H1 (cell line): Measurements from ENCODE around the gene DEPDC1. TPM values are rescaled to one million over a fixed set of nuclear protein-coding genes. Genes with fewer than 3 reads are reported as not detected.

ENCODE experiments used
- CTCF ChIA-PET: fragments of 300-600 bp; sonication (Branson Sonifier 250); formaldehyde crosslinking; loops from one replicate; lab custom pipeline; 2021; ENCODE audit not compliant: partially characterized antibody; lab: Charles Lee
- POLR2A ChIA-PET: fragments of 300-600 bp; sonication (Branson Sonifier 250); formaldehyde crosslinking; loops from one replicate; lab custom pipeline; 2021; ENCODE audit warnings: inconsistent platforms; ENCODE audit not compliant: partially characterized antibody; lab: Charles Lee
- DNase-seq, 2 experiments: peaks; one replicate each; pipeline versions ENCODE4 v3.0.0 to v3.0.0-alpha.2; 2010 to 2022; ENCODE audit warnings: low spot score in 2 of 2, low read depth in 1 of 2, mixed read lengths in 1 of 2
- FAIRE-seq: peaks from 2 replicates; lab custom pipeline; 2011; peaks lifted over from hg19 to GRCh38; lab: Jason Lieb, UNC
- H2AFZ ChIP-seq: 2 replicates; pipeline ENCODE4 v1.8.1; 2012; ENCODE audit warnings: low read length, inconsistent platforms
- H2AK5ac ChIP-seq: 2 replicates; pipeline ENCODE4 v1.6.1; 2013; ENCODE audit warnings: low read depth, low read length
- H2BK120ac ChIP-seq: replicated peaks from 2 replicates; pipeline ENCODE3; 2013; ENCODE audit warnings: low read depth, low read length, inconsistent platforms
- H2BK12ac ChIP-seq: 2 replicates; pipeline ENCODE4 v1.6.1; 2013; ENCODE audit warnings: low read depth, low read length
- H2BK15ac ChIP-seq: 2 replicates; pipeline ENCODE4 v1.6.1; 2013; ENCODE audit warnings: low read length
- H2BK20ac ChIP-seq: 2 replicates; pipeline ENCODE4 v1.6.1; 2013; ENCODE audit warnings: low read length
- H2BK5ac ChIP-seq: 2 replicates; pipeline ENCODE4 v1.6.1; 2013; ENCODE audit warnings: low read depth, low read length
- H3K14ac ChIP-seq: 2 replicates; pipeline ENCODE4 v1.6.1; 2013; ENCODE audit warnings: inconsistent platforms; ENCODE audit not compliant: insufficient read length
- H3K18ac ChIP-seq: 2 replicates; pipeline ENCODE4 v1.6.1; 2013; ENCODE audit warnings: low read length; ENCODE audit errors: extremely low read depth
- H3K23ac ChIP-seq: 2 replicates; pipeline ENCODE4 v1.6.1; 2013; ENCODE audit warnings: inconsistent platforms; ENCODE audit not compliant: insufficient read length
- H3K23me2 ChIP-seq: 2 replicates; pipeline ENCODE4 v1.6.1; 2013; ENCODE audit warnings: low read depth, low read length
- H3K27ac ChIP-seq: 2 replicates; pipeline ENCODE4 v1.6.1; 2011; ENCODE audit warnings: low read depth, low read length, inconsistent platforms
- H3K27me3 ChIP-seq, 4 experiments: replicated peaks in 1 of 4; 1 replicate in 1 of 4; 2 replicates in 3 of 4; pipeline versions ENCODE4 v1.6.1 to v1.8.1; 2011 to 2013; ENCODE audit warnings: low read length in 3 of 4, mild to moderate bottlenecking in 3 of 4, inconsistent platforms in 2 of 4, mixed read lengths in 2 of 4, moderate library complexity in 1 of 4; ENCODE audit not compliant: control insufficient read depth in 3 of 4, insufficient read depth in 3 of 4; ENCODE audit errors: extremely low read depth in 1 of 4
- H3K36me3 ChIP-seq, 4 experiments: 2 replicates each; pipeline versions ENCODE4 v1.6.1 to v1.8.1; 2011 to 2013; ENCODE audit warnings: mild to moderate bottlenecking in 4 of 4, low read length in 3 of 4, moderate library complexity in 2 of 4, control low read depth in 1 of 4, inconsistent platforms in 1 of 4; ENCODE audit not compliant: insufficient read depth in 4 of 4, control insufficient read depth in 2 of 4
- H3K4ac ChIP-seq: replicated peaks from 2 replicates; pipeline ENCODE3; 2013; ENCODE audit warnings: low read length, low read depth, mixed read lengths, inconsistent platforms; ENCODE audit not compliant: insufficient read length
- H3K4me1 ChIP-seq, 4 experiments: replicated peaks in 1 of 4; 1 replicate in 1 of 4; 2 replicates in 3 of 4; pipeline versions ENCODE4 v1.6.1 to v1.8.1; 2011 to 2013; ENCODE audit warnings: low read length in 3 of 4, inconsistent platforms in 2 of 4, mixed read lengths in 1 of 4; ENCODE audit not compliant: insufficient read depth in 4 of 4, control insufficient read depth in 3 of 4
- H3K4me2 ChIP-seq, 2 experiments: 2 replicates each; pipeline versions ENCODE4 v1.6.1 to v1.8.1; 2011 to 2013; ENCODE audit warnings: low read depth in 2 of 2, low read length in 2 of 2, control low read depth in 1 of 2, inconsistent platforms in 1 of 2, mild to moderate bottlenecking in 1 of 2; ENCODE audit not compliant: insufficient read depth in 1 of 2
- H3K4me3 ChIP-seq, 4 experiments: fragments of 200-600, 300-600 bp in 1 of 4; sonication (generic), shearing (Covaris generic), sonication (Bioruptor Twin) in 1 of 4; 2 replicates each; pipeline versions ENCODE4 v1.5.1 to v1.8.1; 2011 to 2016; ENCODE audit warnings: low read length in 4 of 4, low read depth in 3 of 4, control low read depth in 2 of 4, inconsistent platforms in 2 of 4, mild to moderate bottlenecking in 2 of 4, mixed read lengths in 1 of 4, moderate library complexity in 1 of 4; ENCODE audit not compliant: insufficient read depth in 2 of 4; ENCODE audit errors: extremely low read depth in 1 of 4
- H3K56ac ChIP-seq: replicated peaks from 2 replicates; pipeline ENCODE3; 2013; ENCODE audit warnings: low read depth, mild to moderate bottlenecking, mixed read lengths, low read length, inconsistent platforms; ENCODE audit not compliant: insufficient read length
- H3K79me1 ChIP-seq: 2 replicates; pipeline ENCODE4 v1.6.1; 2013; ENCODE audit warnings: low read depth, low read length, control low read depth
- H3K79me2 ChIP-seq, 2 experiments: 2 replicates each; pipeline versions ENCODE4 v1.6.1 to v1.8.1; 2012 to 2013; ENCODE audit warnings: low read length in 2 of 2, mild to moderate bottlenecking in 2 of 2, inconsistent platforms in 1 of 2; ENCODE audit not compliant: insufficient read depth in 2 of 2, control insufficient read depth in 1 of 2
- H3K9ac ChIP-seq, 4 experiments: replicated peaks in 1 of 4; 1 replicate in 1 of 4; 2 replicates in 3 of 4; pipeline versions ENCODE4 v1.6.1 to v1.8.1; 2011 to 2013; ENCODE audit warnings: low read depth in 3 of 4, low read length in 3 of 4, control low read depth in 2 of 4, mild to moderate bottlenecking in 2 of 4, moderate library complexity in 2 of 4, inconsistent platforms in 1 of 4; ENCODE audit errors: extremely low read depth in 1 of 4
- H3K9me3 ChIP-seq, 2 experiments: 2 replicates each; pipeline versions ENCODE4 v1.6.1 to v1.8.1; 2012 to 2013; ENCODE audit warnings: mild to moderate bottlenecking in 2 of 2, moderate library complexity in 2 of 2, control low read depth in 1 of 2, inconsistent platforms in 1 of 2, low read depth in 1 of 2, low read length in 1 of 2, mixed read lengths in 1 of 2; ENCODE audit not compliant: insufficient read depth in 2 of 2
- H4K20me1 ChIP-seq, 2 experiments: replicated peaks in 1 of 2; 2 replicates each; pipeline versions ENCODE3 to v1.8.1; 2011 to 2013; ENCODE audit warnings: inconsistent platforms in 2 of 2, low read length in 2 of 2, mild to moderate bottlenecking in 1 of 2; ENCODE audit not compliant: insufficient read depth in 2 of 2, control insufficient read depth in 1 of 2
- H4K5ac ChIP-seq: 2 replicates; pipeline ENCODE4 v1.6.1; 2013; ENCODE audit warnings: low read length, low read depth, mixed read lengths, inconsistent platforms; ENCODE audit not compliant: insufficient read length
- H4K8ac ChIP-seq: 2 replicates; pipeline ENCODE4 v1.8.0; 2013; ENCODE audit warnings: mild to moderate bottlenecking, moderate library complexity, low read length, inconsistent platforms; ENCODE audit not compliant: insufficient read depth; ENCODE audit errors: extremely low read depth
- H4K91ac ChIP-seq: replicated peaks from 2 replicates; pipeline ENCODE3; 2013; ENCODE audit warnings: low read length, mixed read lengths, inconsistent platforms; ENCODE audit not compliant: insufficient read length
- ASH2L ChIP-seq: fragments of 200-600, 300-600 bp; sonication (generic); IDR thresholded peaks from one replicate; pipeline ENCODE4 v1.7.1; 2017; ENCODE audit warnings: low read length
- BCL11A ChIP-seq, 2 experiments: IDR thresholded peaks; one replicate each; pipeline ENCODE4 v1.6.1; 2011; ENCODE audit warnings: low read depth in 2 of 2, low read length in 2 of 2, mild to moderate bottlenecking in 2 of 2
- CBX5 ChIP-seq: fragments of 300-800, 300-1000 bp; sonication (generic); IDR thresholded peaks from 2 replicates; pipeline ENCODE4 v1.7.1; 2016; ENCODE audit warnings: antibody characterized with exemption, low read length, low read depth
- KDM1A ChIP-seq: fragments of 200-600, 300-600 bp; sonication (generic); IDR thresholded peaks from 2 replicates; pipeline ENCODE4 v1.7.1; 2016; ENCODE audit warnings: mild to moderate bottlenecking, low read length, borderline replicate concordance
- MAFK ChIP-seq: IDR thresholded peaks from 2 replicates; pipeline ENCODE4 v1.6.1; 2012; ENCODE audit warnings: low read depth, mild to moderate bottlenecking, improper control_type of control experiment, low read length
- RBBP5 ChIP-seq: IDR thresholded peaks from 2 replicates; pipeline ENCODE4 v1.7.1; 2012; ENCODE audit warnings: low read depth, mild to moderate bottlenecking, inconsistent platforms, low read length, moderate library complexity, borderline replicate concordance
- RXRA ChIP-seq: IDR thresholded peaks from 2 replicates; pipeline ENCODE4 v1.6.1; 2011; ENCODE audit warnings: low read depth, mild to moderate bottlenecking, low read length, moderate library complexity; ENCODE audit not compliant: insufficient read depth
- SIN3A ChIP-seq, 2 experiments: IDR thresholded peaks in 1 of 2; conservative IDR thresholded peaks in 1 of 2; 2 replicates each; pipeline ENCODE4 v1.6.1; 2011 to 2012; ENCODE audit warnings: low read length in 2 of 2, improper control_type of control experiment in 1 of 2, low read depth in 1 of 2, mild to moderate bottlenecking in 1 of 2
- SP2 ChIP-seq: IDR thresholded peaks from 2 replicates; pipeline ENCODE4 v1.6.1; 2012; ENCODE audit warnings: mild to moderate bottlenecking, low read length, inconsistent platforms
- TBP ChIP-seq: IDR thresholded peaks from 2 replicates; pipeline ENCODE4 v1.6.1; 2011; ENCODE audit warnings: low read depth, low read length, improper control_type of control experiment
- WGBS, 2 experiments: shearing (Covaris generic) in 1 of 2; methylation state at CpG; one replicate each; pipeline versions ENCODE4 v1.1.6 to v1.1.7; 2013 to 2015; ENCODE audit warnings: low lambda C conversion rate in 2 of 2, mixed read lengths in 2 of 2, inconsistent platforms in 1 of 2, low coverage in 1 of 2, missing lambda C conversion rate in 1 of 2; ENCODE audit not compliant: insufficient replicate concordance in 2 of 2, insufficient coverage in 1 of 2, insufficient read length in 1 of 2; ENCODE audit errors: extremely low coverage in 1 of 2, missing lambda C conversion rate in 1 of 2; 5-methylcytosine and 5-hydroxymethylcytosine counted together
- polyA plus RNA-seq, 7 experiments: library from polyadenylated mRNA; depleted of rRNA in 3 of 7; stranded (reverse) in 5 of 7; unstranded in 2 of 7; fragments of >200 nt in 5 of 7; fragments of 200-250 nt in 2 of 7; gene quantifications; 1 replicate in 5 of 7; 2 replicates in 1 of 7; 4 replicates in 1 of 7; pipeline versions ENCODE4 v1.2.1 to v1.2.3, GENCODE V29; 2011 to 2013; ENCODE audit warnings: missing spikeins in 2 of 7, mixed read lengths in 2 of 7
- total RNA-seq: library from RNA; stranded (reverse); fragmentation: NEBNext Ultra II Directional; extraction: Animal tissue kit (Norgen Biotek cat#: 25700); gene quantifications from 2 replicates; pipeline ENCODE4 v1.2.1, GENCODE V29; 2021

DEPDC1 gene
- total and polyA plus RNA-seq, 2 of the 8 experiments (the other 6 are each of a cell fraction or from before 2014, with no cell fraction given) = 5.5 to 46.5 TPM

DNA sequence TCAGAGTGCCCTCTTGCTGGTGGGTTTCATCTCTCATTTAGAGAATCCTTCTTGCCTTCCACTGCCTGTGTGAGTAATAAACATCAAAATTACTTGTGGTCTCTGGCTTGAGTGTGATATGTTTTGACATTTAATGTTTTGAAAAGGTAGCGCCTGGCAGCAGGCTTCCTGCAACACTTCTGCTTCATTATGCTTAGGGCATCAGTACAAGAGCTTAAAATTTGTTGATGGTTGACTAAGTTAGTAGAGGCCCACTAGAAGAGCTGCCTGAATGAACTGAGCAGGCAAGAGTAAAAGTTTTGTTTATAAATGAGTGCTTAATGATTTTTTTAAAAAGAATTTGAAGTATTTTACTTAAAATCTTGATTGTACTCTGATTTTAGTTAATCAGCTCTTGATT lies 40.7 kb downstream of the DEPDC1 start:
- Histone ChIP-seq H3K79me1 (no peaks in the 10 kb centered on the region), H2BK12ac (no peak overlapping the region), H2BK20ac (no peak overlapping the region), H3K4me2 (no peak overlapping the region), H2AFZ (no peak overlapping the region), H3K9me3 (no peaks in the 10 kb centered on the region), H3K79me2 (no peaks in the 10 kb centered on the region), H3K36me3 (no peaks in the 10 kb centered on the region), H4K5ac (no peak overlapping the region), H3K27me3 (no peaks in the 10 kb centered on the region), H3K18ac (no peak overlapping the region), H3K27ac (no peak overlapping the region), H3K4me3 (no peak overlapping the region), H2BK120ac (no peak overlapping the region), H3K4me1 (peaks cover 0 to 2% (median 0%) of the 10 kb centered on the region in 4 experiments; a peak in 1 of 7 replicates), H4K91ac (no peak overlapping the region), H2BK15ac (no peak overlapping the region), H2BK5ac (no peak overlapping the region), H2AK5ac (no peak overlapping the region), H3K14ac (no peak overlapping the region), H4K20me1 (no peaks in the 10 kb centered on the region), H4K8ac (no peak overlapping the region), H3K4ac (no peak overlapping the region), H3K23ac (no peak overlapping the region), H3K23me2 (no peaks in the 10 kb centered on the region), H3K9ac (no peak overlapping the region), H3K56ac (no peak overlapping the region)
- TF ChIP-seq RXRA (no peak), SP2 (no peak), TBP (no peak), KDM1A (no peak), ASH2L (no peak), RBBP5 (no peak), SIN3A (conservative IDR thresholded peaks at IDR 0.05 in 1 of 2, IDR thresholded peaks at IDR 0.05 in 1 of 2; ENCODE audit: low read depth in 1 of 2, low read length in 2 of 2) (no peak), CBX5 (no peak), BCL11A (IDR thresholded peaks at IDR 0.05; ENCODE audit: low read depth in 2 of 2, low read length in 2 of 2) (no peak), MAFK (no peak)
- CTCF ChIA-PET = interaction anchor here (0.6 to 6.8 kb wide), 4 partner anchors 9 to 1569 kb away, joined by 3 to 60 read pairs (median 5); no protein-coding TSS in a partner anchor
- no peak for FAIRE-seq
- DNase-seq = no peak
- POLR2A ChIA-PET = no interaction called here
- WGBS, 2 experiments = 94% methylated on average over 1 of the region's 1 CpG; no CpG with 5 or more reads in 1 of the 2 experiments
